ENCODE data around the gene ARPC2. TPM values are rescaled to one million over a fixed set of nuclear protein-coding genes. Genes with fewer than 3 reads are reported as not detected.

ARPC2 gene
- total and polyA plus RNA-seq, 2 of the 13 experiments (the other 11 are each of a cell fraction or from before 2014, with no cell fraction given): 168 to 303 TPM

- no peak for TF ChIP-seq ZNF512 (CRISPR knock-in tag; IDR thresholded peaks at IDR 0.05)
- TF ChIP-seq ZSCAN9 (CRISPR knock-in tag; IDR thresholded peaks at IDR 0.05; ENCODE audit: borderline replicate concordance): peak; percentile 35; the same call in 1 of the 2 replicates
- 0 out of 2 replicates have a peak, but pooled peaks have one; percentile 30 for TF ChIP-seq GMEB2 (CRISPR knock-in tag; IDR thresholded peaks at IDR 0.05; ENCODE audit: low read depth)
- no peak for TF ChIP-seq MYNN (CRISPR knock-in tag; IDR thresholded peaks at IDR 0.05; ENCODE audit: low read depth)
- no peak for TF ChIP-seq NAIF1 (CRISPR knock-in tag; IDR thresholded peaks at IDR 0.05; ENCODE audit: borderline replicate concordance)
- TF ChIP-seq ZSCAN29 (CRISPR knock-in tag; conservative IDR thresholded peaks at IDR 0.05): no peak
- peak; percentile 27 for TF ChIP-seq RBM39 (IDR thresholded peaks at IDR 0.05; ENCODE audit: low read depth, low read length, poor library complexity, severe bottlenecking)
- no peak for TF ChIP-seq ZNF672 (CRISPR knock-in tag; IDR thresholded peaks at IDR 0.05)
- TF ChIP-seq ZNF577 (CRISPR knock-in tag; IDR thresholded peaks at IDR 0.05; ENCODE audit: borderline replicate concordance, low read depth): no peak
- 0 out of 2 replicates have a peak, but pooled peaks have one; percentile 40 for TF ChIP-seq CBFB (CRISPR knock-in tag; IDR thresholded peaks at IDR 0.05)
- 0 out of 2 replicates have a peak, but pooled peaks have one; percentile 65 for TF ChIP-seq PRDM4 (CRISPR knock-in tag; IDR thresholded peaks at IDR 0.05; ENCODE audit: borderline replicate concordance)
- 0 out of 2 replicates have a peak, but pooled peaks have one; percentile 52 for TF ChIP-seq ZNF564 (CRISPR knock-in tag; IDR thresholded peaks at IDR 0.05)
- TF ChIP-seq ZNF724P (CRISPR knock-in tag; IDR thresholded peaks at IDR 0.05; ENCODE audit: borderline replicate concordance): no peak
- 0 out of 2 replicates have a peak, but pooled peaks have one; percentile 41 for TF ChIP-seq ZKSCAN1 (IDR thresholded peaks at IDR 0.05; ENCODE audit: low read length)
- TF ChIP-seq ZNF777 (CRISPR knock-in tag; IDR thresholded peaks at IDR 0.05): peak; percentile 43; the same call in 1 of the 2 replicates
- TF ChIP-seq MED8 (CRISPR knock-in tag; IDR thresholded peaks at IDR 0.05; ENCODE audit: insufficient replicate concordance): no peak
- TF ChIP-seq MAF1 (CRISPR knock-in tag; IDR thresholded peaks at IDR 0.05; ENCODE audit: borderline replicate concordance): no peak
- no peak for TF ChIP-seq ZNF737 (CRISPR knock-in tag; IDR thresholded peaks at IDR 0.05; ENCODE audit: borderline replicate concordance)
- no peak for TF ChIP-seq ZNF574 (CRISPR knock-in tag; IDR thresholded peaks at IDR 0.05)
- TF ChIP-seq FOSL2 (CRISPR knock-in tag; IDR thresholded peaks at IDR 0.05): peak; percentile 59
These were observed 55.7 kb downstream of the ARPC2 start (continued) for GRCh38 chr2:218272531-218273212.
